ENCODE measurements around the gene RNF208. TPM values are rescaled to one million over a fixed set of nuclear protein-coding genes. Genes with fewer than 3 reads are reported as not detected.

Gene RNF208, protein sequence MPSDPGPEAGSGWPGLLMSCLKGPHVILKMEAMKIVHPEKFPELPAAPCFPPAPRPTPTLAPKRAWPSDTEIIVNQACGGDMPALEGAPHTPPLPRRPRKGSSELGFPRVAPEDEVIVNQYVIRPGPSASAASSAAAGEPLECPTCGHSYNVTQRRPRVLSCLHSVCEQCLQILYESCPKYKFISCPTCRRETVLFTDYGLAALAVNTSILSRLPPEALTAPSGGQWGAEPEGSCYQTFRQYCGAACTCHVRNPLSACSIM
- total RNA-seq = not detected in 2 replicates

DNA sequence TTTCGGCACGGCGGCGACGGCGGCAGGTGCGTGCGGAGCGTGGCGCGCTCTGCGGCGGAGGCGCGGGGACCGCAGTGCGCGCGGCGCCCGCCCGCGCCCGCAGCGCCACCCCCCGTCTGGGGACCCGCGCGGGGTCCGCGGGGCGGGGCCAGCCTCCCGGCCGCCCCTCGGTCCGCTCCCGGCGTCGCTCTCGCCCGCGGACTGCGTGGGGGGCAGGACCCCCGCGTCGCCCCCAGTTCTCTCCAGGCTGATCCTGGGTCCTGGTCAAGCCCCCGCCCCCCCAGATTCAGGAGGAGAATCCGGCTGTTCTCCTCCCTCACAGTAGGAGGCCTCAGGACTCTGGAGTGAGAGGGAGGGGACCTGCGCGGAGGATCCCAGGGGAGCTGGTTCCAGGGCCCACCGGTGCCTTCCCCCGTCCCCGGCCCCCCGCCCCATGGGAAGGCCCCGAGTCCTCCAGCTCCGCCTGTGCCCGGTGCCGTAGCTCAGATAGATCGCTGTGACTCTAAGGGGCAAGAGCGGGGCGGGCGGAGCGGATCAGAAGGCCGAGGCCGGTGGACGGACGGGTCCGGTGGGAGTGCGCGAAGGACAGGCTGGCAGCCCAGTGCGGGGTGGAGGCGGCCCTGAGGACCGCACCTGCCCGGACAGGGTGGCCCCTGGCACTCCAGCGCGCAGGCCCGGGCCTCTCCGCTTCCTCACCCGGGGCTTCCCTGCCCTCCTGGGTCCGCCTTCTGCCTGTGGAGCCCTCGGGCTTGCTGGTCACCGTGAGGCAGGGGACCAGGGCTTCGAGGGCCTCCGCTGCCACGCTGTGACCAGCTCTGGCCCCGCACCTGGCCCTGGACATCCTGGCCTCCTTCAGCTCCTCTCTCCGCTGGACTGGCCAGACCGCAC is at the start of gene RNF208:
RNF208 (minus strand) TSS at position 51 of the 888 bp plus-strand sequence. CDS start 1,028 bp downstream, outside the sequence.

DNA sequence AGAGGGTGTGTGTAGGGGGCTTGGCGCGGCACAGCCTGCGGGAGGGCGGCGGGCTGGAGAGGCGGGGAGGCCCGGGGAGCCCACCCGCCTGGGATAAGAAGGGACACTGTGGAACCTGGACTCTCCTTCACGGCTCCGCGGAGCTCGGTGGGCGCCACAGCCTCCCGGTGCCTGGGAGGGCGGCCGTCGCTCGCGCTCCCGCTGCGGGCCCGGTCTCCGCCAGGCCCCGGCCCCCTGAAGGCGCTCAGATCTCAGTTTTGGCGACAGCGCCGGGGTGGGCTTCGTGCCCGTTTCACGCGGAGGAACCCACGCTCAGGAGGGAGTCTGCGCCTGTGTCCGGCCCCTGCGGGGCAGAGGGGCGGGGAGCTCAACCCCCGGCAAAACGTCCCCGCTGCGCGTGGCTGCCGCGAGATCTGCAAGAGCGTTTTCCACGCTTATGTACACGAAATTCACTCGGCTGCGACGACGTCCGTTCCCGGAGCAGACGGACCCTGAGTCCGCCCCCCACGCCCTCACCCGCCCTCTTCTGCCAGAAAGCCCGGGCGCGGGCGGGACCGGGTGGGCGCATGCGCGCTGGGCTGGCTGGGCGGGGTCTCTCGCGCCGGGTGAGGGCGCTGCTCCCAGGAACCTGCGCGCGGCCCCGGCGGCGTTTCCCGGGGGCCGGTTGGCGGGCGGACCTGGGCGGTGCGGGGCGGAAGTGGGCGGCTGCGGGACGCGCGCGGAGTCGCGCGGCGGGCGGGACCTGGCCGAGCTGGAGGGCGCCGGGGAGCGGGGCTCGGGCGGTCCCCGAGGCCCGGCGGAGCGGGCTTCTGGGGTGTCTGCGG is 32.8 kb upstream of the RNF208 start, which contains the start of gene NELFB:
NELFB (plus strand) TSS at position 704 of the 824 bp plus-strand sequence.

DNA sequence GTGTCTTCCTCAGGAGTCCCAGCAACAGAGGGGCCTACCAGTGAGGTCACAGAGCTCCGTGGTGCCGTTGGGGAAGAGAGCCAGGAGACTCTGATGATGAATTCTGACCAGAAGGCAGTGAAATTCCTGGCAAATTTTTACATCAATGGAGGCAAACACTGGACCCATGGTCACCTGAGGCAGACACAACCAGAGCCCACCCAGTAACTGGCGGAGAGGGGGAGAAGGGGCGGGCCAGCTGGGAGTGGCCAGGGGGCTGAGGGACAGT is 29.1 kb upstream of the RNF208 start, which contains the start of gene STPG3:
STPG3 (plus strand) TSS at position 93 of the 268 bp plus-strand sequence; CDS start at position 94, 1 bp downstream.

DNA sequence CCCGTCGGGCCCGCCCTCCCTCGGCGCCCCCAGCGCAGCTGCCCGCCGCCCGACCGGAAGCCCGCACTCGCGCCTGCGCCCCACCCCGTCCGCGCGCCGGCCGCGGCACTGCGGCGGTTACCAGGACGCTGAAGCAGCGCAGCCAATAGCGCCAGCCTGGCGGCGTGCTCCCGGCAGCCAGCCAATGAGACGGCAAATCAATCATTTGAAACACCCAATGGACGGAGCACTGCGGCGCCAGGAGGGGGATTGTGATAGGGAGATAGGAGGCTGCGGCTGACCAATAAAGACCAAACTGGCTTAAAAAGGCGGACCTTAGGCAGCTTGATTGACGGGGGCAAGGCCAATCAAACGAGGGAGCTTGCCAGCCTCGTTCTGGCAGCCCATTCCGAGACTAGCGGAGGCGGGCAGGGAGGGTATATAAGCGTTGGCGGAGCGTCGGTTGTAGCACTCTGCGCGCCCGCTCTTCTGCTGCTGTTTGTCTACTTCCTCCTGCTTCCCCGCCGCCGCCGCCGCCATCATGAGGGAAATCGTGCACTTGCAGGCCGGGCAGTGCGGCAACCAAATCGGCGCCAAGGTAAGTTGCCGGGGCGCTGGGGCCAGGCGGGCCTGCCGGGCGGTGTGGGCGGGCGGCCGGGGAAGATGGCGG is 18.9 kb upstream of the RNF208 start, which contains the start of gene TUBB4B:
TUBB4B (plus strand) TSS at position 447 of the 649 bp plus-strand sequence; CDS start at position 521, 74 bp downstream.

DNA sequence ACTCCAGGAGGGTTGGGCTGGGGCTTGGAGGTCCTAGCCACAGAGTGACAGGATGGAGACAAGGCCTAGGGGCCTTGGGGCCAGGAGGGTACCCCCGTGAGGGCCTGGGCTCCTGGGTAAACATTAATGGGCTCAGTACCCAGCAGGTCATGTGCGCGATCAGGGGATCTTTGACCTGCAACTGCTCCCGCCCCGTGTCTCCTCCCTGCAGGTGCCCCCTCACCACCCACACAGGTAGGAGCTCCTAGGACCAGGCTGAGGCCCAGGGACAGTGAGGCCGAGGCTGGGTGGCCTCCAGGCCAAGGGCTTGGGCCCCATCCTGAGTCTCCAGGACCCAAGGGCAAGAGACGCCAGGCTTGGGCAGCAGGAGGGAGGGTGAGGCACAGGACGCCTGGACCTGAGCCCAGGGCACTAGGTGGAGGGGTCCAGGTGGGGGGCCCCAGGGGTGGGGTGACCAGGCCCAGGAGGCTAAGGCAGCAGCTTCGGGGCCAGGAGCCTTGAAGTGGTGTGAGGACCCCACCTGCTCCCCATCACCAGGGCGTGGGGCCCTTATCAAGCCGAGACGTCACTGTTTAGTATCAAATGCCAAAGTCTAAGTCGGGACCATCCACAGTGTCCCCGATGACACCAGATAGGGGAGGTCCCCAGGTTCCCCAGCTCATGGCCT is 8.8 kb upstream of the RNF208 start, which contains the start of gene SLC34A3:
SLC34A3 (plus strand) TSS at position 197 of the 667 bp plus-strand sequence. CDS start 802 bp downstream, outside the sequence.

DNA sequence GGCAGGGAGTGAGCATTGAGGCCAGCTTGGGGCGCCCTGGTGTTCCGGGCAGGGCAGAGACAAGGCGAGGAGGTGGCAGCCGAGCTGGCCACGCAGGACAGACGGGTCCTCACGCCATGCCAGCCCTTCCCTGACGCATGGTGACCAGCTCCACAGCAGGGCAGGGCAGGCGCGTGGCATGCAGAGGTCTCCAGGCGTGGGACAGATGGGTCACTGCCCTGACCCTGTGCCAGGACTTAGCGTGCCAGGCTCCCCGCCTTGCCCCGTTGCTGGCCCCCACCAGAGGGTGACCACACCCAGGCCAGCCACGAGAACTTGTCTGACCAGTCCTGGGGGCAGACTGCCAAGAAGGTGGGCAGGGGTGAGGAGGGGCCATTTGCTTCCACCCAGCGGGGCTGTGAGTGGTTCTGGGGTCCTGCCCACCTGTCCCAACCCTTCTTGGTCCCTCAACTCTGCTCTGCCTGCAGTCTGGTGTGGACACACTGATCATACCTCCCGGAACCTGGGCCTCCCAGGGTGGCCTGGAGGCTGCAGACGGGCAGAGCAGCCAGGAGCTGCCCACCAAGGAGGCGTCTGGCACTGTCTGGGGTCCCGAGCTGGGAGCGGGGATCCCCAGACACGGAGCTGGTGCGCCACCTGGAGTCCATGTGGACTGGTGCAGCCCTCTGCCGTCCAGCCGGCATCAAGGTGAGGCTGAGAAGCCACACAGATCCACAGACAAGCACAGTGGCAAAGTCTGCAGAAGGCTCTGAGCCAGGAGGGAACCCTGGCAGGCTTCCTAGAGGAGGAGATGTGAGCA is 5.2 kb upstream of the RNF208 start, which contains the start of gene RNF224:
RNF224 (plus strand) TSS at position 449 of the 799 bp plus-strand sequence. CDS start 834 bp downstream, outside the sequence.

DNA sequence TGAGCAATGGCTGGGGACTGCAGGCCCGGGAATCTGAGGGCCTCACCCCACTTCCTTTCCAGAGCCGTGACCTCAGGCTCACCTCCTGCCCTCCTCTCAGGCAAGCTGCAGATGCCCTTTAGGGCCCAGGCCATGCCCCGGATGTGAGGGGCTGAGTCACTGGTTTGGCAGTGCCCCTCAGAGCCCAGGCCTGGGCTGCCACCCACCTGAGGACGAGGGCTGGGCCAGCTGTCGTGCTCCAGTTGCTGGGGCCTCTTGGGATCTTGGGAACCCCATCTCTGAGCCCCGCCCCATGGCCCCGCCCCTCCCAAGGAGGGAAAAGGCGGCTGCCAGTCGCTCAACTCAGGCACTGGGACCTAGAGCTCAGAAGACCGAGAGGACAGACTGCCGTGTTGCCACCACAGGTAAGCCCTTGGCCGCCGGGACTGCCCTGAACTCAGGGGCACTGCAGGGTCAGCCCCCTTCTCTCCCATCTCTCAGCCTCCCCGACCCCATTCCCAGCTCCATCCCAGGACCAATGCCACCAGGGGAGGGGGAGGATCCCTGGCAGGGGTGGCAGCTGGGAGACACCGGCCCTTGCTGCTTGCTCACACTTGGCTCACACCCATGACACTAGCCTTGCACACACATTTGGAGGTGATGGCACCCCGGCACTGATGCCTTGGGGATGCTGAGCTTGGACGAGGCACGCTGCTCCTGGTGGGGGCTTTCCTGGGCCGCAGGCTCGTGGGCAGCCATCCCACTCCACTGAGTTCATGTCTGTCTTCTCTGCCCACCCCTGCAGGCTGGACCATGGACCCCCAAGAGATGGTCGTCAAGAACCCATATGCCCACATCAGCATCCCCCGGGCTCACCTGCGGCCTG is 3.0 kb upstream of the RNF208 start, which contains the start of gene CYSRT1:
CYSRT1 (plus strand) TSS at position 345 of the 865 bp plus-strand sequence; CDS start at position 793, 448 bp downstream.

DNA sequence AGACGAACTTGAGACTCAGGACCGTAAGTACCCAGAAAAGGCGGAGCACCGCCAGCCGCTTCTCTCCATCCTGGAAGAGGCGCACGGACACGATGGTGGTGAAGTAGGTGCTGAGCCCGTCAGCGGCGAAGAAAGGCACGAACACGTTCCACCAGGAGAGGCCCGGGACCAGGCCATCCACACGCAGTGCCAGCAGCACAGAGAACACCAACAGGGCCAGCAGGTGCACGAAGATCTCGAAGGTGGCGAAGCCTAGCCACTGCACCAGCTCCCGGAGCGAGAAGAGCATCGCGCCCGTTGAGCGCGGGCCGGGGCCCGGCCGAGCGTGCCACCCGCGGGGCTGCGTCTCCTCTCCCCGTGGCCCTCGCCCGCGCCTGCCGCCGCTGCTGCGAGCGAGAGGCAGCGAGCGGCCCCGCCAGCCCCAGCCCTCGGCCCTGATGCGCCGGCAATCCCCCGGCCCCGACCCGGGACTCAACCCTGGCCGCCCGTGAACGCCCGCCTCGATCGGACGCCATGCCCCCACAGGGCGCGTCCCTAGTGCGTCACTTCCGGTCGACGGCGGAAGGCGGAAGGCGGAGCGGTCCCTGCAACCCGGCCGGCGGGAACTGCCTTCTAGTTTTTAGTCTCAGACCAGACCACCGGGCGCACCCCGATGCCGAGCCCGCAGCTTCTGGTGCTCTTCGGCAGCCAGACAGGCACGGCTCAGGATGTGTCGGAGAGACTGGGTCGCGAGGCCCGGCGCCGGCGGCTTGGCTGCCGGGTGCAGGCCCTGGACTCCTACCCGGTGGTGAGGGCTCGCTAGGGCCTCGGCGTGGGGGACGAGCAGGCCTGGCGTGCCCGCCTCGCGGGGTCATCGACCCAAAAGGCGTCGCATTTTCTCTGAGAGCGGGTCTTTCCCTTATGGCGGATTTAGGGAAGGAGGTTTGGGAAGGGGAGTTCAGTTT is 16.6 kb downstream of the RNF208 start, which contains the start of the genes NDOR1 and TMEM203:
NDOR1 (plus strand) TSS at position 575 of the 944 bp plus-strand sequence; CDS start at position 653, 78 bp downstream.
TMEM203 (minus strand) TSS at position 523 of the 944 bp plus-strand sequence; CDS start at position 289, 234 bp downstream.

DNA sequence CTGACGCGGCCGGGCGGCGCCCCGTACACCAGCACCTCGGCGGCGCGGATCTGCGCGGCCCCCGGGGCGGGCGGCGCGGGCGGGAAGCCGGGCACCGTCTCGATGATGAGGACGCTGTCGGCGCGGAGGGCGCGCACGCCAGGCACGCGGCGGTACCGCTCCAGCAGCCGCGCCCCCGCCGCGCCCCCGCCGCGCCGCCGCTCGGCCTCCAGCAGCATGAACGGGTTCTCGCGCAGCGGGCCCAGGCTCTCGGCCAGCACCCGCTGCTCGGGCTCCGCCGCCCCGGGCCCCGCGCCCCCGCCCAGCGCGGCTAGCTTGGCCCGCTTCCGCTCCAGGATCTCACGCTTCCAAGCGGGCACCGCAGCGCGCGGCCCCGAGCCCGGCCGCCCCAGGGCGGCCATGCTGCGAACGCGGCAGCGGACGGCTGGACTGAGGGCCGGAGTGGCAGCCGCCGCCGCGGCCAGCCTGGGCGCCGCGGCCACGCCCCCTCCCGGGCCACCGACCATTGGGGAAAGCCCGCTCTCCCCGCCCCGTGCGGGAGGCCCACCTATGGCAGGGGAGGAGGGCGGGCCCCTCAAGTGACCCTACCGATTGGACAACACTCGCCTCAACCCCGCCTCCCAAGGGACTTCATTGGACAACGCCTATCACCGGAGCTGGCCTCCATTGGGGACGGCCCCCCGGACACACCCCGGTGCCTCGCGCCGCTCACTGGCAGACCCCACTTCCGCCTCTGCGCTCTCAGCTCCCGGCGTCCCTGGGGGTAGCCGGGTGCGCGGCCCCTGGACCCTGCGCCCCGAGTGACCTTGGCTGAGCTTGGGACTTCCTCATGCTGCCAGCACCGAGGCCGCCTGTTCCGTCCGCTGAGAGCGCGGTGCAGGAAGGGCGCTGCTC is 21.5 kb downstream of the RNF208 start, which contains the start of gene TPRN:
TPRN (minus strand) TSS at position 431 of the 894 bp plus-strand sequence; CDS start at position 401, 30 bp downstream.

DNA sequence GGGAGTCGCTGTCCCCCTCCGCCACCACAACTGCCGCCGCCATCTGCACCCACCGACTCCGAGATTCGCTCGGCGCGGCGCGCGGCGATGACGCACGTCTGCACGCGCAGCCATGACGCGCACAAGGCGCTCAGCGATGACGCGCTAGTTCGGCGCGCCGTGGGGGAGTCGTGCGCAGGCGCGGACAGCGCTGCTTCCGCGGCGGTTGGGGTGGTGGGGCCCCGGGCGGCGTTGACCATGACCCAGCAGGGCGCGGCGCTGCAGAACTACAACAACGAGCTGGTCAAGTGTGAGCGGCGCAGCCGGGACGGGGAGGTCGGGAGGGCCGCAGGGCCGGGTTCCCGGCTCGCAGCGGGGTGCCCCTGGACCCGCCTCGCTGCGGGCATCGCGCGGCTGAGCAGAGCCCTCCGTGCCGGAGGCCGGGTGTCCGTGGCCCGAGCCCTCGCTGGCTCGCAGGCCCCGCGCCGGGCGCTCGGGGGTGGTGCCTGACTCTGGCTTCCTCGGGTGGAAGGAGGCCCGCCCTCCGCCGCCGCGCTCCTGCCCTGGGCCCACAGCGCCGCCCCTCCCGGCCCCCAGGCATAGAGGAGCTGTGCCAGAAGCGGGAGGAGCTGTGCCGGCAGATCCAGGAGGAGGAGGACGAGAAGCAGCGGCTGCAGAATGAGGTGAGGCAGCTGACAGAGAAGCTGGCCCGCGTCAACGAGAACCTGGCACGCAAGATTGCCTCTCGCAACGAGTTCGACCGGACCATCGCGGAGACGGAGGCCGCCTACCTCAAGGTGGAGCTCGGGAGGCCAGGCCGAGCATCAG is 33.3 kb downstream of the RNF208 start, which contains the start of the genes ANAPC2 and SSNA1:
ANAPC2 (minus strand) TSS at position 71 of the 807 bp plus-strand sequence; CDS start at position 43, 28 bp downstream.
SSNA1 (plus strand) TSS at position 187 of the 807 bp plus-strand sequence; CDS start at position 238, 51 bp downstream.

Other genes with a start within 250 kb of the RNF208 start
- 211 and 233 TPM in 2 replicates for gene PTGDS, start 244.7 kb downstream of the RNF208 start, total RNA-seq
- 0.73 TPM in 1 of 2 replicates, not detected in the other for gene LCNL1, start 239.2 kb downstream of the RNF208 start, total RNA-seq
- 22.2 and 22.3 TPM in 2 replicates for gene PAXX, start 229.8 kb downstream of the RNF208 start, total RNA-seq
- 0.83 and 3.2 TPM in 2 replicates for gene CLIC3, start 225.7 kb downstream of the RNF208 start, total RNA-seq
- 27.1 and 27.6 TPM in 2 replicates for gene ABCA2, start 194.0 kb downstream of the RNF208 start, total RNA-seq
- gene FUT7, start 190.2 kb downstream of the RNF208 start, total RNA-seq = not detected in 2 replicates
- 58.8 and 86.1 TPM in 2 replicates for gene NPDC1, start 176.1 kb downstream of the RNF208 start, total RNA-seq
- not detected in 2 replicates for gene ENTPD2, start 168.2 kb downstream of the RNF208 start, total RNA-seq
- gene SAPCD2, start 151.7 kb downstream of the RNF208 start, total RNA-seq = 0.34 and 0.75 TPM in 2 replicates
- gene UAP1L1, start 144.7 kb downstream of the RNF208 start, total RNA-seq = 6.0 and 9.9 TPM in 2 replicates
- 59.6 and 67.2 TPM in 2 replicates for gene MAN1B1, start 135.3 kb downstream of the RNF208 start, total RNA-seq
- gene DPP7, start 107.5 kb downstream of the RNF208 start, total RNA-seq = 97.4 and 113 TPM in 2 replicates
- 0.29 TPM in 1 of 2 replicates, not detected in the other for gene GRIN1, start 83.1 kb downstream of the RNF208 start, total RNA-seq
- not detected in 2 replicates for gene LRRC26, start 52.2 kb downstream of the RNF208 start, total RNA-seq
- not detected in 2 replicates for gene TMEM210, start 50.2 kb downstream of the RNF208 start, total RNA-seq
- gene ANAPC2, start 33.7 kb downstream of the RNF208 start, total RNA-seq = 10.9 and 19.1 TPM in 2 replicates
- 50.5 and 62.2 TPM in 2 replicates for gene SSNA1, start 33.6 kb downstream of the RNF208 start, total RNA-seq
- 9.4 and 14.9 TPM in 2 replicates for gene TPRN, start 21.5 kb downstream of the RNF208 start, total RNA-seq
- 33.2 and 33.7 TPM in 2 replicates for gene TMEM203, start 16.6 kb downstream of the RNF208 start, total RNA-seq
- gene NDOR1, start 16.5 kb downstream of the RNF208 start, total RNA-seq = 8.0 and 9.5 TPM in 2 replicates
- 1.4 TPM in 1 of 2 replicates, not detected in the other for gene CYSRT1, start 2.9 kb upstream of the RNF208 start, total RNA-seq
- not detected in 2 replicates for gene RNF224, start 5.3 kb upstream of the RNF208 start, total RNA-seq
- gene SLC34A3, start 8.7 kb upstream of the RNF208 start, total RNA-seq = not detected in 2 replicates
- 118 and 122 TPM in 2 replicates for gene TUBB4B, start 19.0 kb upstream of the RNF208 start, total RNA-seq
- not detected in 2 replicates for gene STPG3, start 29.0 kb upstream of the RNF208 start, total RNA-seq
- gene NELFB, start 33.1 kb upstream of the RNF208 start, total RNA-seq = 33.9 and 37.6 TPM in 2 replicates
- 4.0 and 5.3 TPM in 2 replicates for gene TOR4A, start 55.5 kb upstream of the RNF208 start, total RNA-seq
- 0.29 and 1.7 TPM in 2 replicates for gene NRARP, start 80.0 kb upstream of the RNF208 start, total RNA-seq
- gene EXD3, start 200.9 kb upstream of the RNF208 start, total RNA-seq = 5.3 and 9.4 TPM in 2 replicates
- 0.12 TPM in 1 of 2 replicates, not detected in the other for gene NOXA1, start 201.2 kb upstream of the RNF208 start, total RNA-seq
- not detected in 2 replicates for gene ENTPD8, start 219.1 kb upstream of the RNF208 start, total RNA-seq
- 50.7 and 74.4 TPM in 2 replicates for gene NSMF, start 237.1 kb upstream of the RNF208 start, total RNA-seq